ENCODE results near the gene INSL3. TPM values are rescaled to one million over a fixed set of nuclear protein-coding genes. Genes with fewer than 3 reads are reported as not detected.
"Not testable (repeated sequence)": the region's sequence is repeated elsewhere in the genome, so short reads cannot be mapped to it uniquely, and the experiment has no call there.

Gene INSL3
- total and polyA plus RNA-seq, 11 donors = 0.56 TPM; not detected in 10

DNA sequence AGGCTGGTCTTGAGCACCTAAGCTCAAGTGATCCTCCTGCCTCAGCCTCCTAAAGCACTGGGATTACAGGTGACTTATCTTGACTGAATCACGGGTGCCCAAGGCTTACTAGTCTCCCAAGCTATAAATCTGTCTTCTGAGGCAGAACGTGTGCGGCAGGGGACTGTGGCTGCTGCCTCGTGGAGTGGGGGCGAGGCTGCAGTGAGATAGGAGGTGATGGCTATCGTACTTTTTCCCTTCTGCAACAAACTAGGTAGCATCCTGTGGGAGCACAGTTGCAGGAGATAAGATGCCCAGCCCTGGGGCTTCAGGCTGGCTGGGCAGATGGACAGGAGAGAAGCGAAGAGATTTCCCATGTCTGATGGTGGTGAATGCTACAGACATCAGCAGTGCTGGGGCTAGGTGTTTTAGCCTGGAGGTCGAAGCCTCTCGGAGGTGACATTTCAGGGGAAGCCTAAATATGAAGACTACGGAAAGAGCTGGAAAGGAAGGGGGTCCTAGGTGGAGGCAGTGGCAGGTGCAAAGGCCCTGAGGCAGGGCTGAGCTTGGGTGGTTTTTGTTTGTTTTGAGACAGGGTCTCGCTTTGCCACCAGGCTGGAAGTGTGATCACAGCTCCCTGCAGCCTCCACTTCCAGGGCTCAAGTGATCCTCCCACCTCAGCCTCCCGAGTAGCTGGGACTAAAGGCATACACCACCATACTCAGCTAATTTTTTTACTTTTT lies 19.0 kb downstream of the INSL3 start:
- no peak overlapping the region for H3K27ac ChIP-seq
- no peaks in the 10 kb centered on the region for H3K36me3 ChIP-seq
- no peaks in the 10 kb centered on the region for H3K9me3 ChIP-seq
- DNase-seq (no peak), ATAC-seq (no peak)
- H3K4me3 ChIP-seq = no peak overlapping the region
- 62 to 67% (median 65%) methylated on average over 12 of the region's 12 CpGs for whole genome bisulfite sequencing, 4 donors
- H3K4me1 ChIP-seq = peaks cover 0 to 13% (median 0%) of the 10 kb centered on the region in 12 donors
- peaks cover 0 to 37% (median 6%) of the 10 kb centered on the region in 9 donors for H3K27me3 ChIP-seq
- intact Hi-C loops (cut with DNase I) = no loop called here
- TF ChIP-seq POLR2A (IDR thresholded peaks at IDR 0.05) = no peak
- TF ChIP-seq, protein P1, sequence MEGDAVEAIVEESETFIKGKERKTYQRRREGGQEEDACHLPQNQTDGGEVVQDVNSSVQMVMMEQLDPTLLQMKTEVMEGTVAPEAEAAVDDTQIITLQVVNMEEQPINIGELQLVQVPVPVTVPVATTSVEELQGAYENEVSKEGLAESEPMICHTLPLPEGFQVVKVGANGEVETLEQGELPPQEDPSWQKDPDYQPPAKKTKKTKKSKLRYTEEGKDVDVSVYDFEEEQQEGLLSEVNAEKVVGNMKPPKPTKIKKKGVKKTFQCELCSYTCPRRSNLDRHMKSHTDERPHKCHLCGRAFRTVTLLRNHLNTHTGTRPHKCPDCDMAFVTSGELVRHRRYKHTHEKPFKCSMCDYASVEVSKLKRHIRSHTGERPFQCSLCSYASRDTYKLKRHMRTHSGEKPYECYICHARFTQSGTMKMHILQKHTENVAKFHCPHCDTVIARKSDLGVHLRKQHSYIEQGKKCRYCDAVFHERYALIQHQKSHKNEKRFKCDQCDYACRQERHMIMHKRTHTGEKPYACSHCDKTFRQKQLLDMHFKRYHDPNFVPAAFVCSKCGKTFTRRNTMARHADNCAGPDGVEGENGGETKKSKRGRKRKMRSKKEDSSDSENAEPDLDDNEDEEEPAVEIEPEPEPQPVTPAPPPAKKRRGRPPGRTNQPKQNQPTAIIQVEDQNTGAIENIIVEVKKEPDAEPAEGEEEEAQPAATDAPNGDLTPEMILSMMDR (IDR thresholded peaks at IDR 0.05) = no peak

DNA sequence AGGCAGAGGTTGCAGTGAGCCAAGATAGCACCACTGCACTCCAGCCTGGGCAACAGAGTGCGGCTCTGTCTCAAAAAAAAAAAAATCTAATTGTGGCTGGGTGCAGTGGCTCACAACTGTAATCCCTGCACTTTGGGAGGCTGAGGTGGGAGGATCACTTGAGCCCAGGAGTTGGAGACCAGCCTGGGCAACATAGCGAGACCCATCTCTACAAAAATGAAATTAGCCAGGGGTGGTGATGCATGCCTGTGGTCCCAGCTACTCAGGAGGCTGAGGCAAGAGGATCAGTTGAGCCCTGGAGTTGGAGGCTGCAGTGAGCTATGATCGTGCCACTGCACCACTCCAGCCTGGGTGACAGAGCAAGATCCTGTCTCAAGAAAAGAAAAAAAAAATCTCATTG lies 22.7 kb downstream of the INSL3 start:
- peaks cover 12 to 71% (median 38%) of the 10 kb centered on the region in 9 donors for H3K27me3 ChIP-seq
- H3K36me3 ChIP-seq, ATAC-seq: not testable (repeated sequence)

DNA sequence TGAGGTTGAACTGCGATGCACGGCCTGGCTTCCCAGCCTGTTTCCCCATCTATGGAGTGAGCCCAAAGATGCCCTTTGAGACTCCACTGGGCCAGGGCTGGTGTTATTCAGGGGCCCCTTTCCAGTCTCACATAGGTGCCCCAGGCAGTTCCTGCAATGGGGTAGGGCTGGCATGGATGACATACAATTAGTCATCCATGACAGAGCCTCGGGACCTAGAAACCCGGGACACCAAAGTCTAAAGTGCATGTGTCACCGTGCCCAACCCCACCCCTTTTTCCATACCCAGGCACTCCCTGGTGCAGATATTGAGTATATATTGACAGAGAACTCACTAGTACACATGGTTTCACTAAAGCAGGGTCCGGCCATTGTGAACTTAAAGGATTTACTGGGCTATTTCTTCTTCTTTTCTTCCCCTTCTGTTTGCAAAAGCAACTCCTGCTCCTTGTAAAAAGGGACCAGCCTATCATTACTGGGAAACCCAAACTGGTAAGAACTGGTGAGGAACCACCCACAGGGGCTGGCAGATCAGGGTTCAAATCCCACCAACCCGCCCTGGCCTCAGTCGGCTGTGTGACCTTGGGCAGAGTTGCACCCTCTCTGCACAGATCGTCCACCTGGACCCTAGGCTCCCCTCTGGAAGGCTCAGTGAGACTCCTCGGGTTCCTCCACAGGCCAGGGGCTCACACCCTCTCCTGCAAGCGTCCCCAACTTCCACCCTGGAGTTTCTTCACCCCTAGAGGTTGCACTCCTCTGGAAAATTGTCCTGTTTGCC lies 23.7 kb downstream of the INSL3 start:
- TF ChIP-seq, protein P1 (IDR thresholded peaks at IDR 0.05) = no peak
- no peak for TF ChIP-seq POLR2A (IDR thresholded peaks at IDR 0.05)
- intact Hi-C loops (cut with DNase I) = no loop called here
- Histone ChIP-seq H3K36me3 (no peaks in the 10 kb centered on the region), H3K9me3 (no peaks in the 10 kb centered on the region), H3K4me1 (peaks cover 0 to 11% (median 0%) of the 10 kb centered on the region in 12 donors), H3K27me3 (peaks cover 12 to 78% (median 42%) of the 10 kb centered on the region in 9 donors), H3K27ac (no peak overlapping the region), H3K4me3 (no peak overlapping the region)
- 65 to 69% (median 68%) methylated on average over 10 to 11 of the region's 11 CpGs for WGBS, 4 donors
- DNase-seq (no peak), ATAC-seq (no peak)

More for the DNA sequence above, 22.7 kb downstream of the INSL3 start:
- H3K9me3 ChIP-seq; H3K27ac ChIP-seq; intact Hi-C loops (cut with DNase I); H3K4me3 ChIP-seq; DNase-seq: not testable (repeated sequence)
- H3K4me1 ChIP-seq = peaks cover 0 to 21% (median 0%) of the 10 kb centered on the region in 12 donors
- 78 to 88% (median 81%) methylated on average over 3 of the region's 3 CpGs for WGBS, 4 donors

DNA sequence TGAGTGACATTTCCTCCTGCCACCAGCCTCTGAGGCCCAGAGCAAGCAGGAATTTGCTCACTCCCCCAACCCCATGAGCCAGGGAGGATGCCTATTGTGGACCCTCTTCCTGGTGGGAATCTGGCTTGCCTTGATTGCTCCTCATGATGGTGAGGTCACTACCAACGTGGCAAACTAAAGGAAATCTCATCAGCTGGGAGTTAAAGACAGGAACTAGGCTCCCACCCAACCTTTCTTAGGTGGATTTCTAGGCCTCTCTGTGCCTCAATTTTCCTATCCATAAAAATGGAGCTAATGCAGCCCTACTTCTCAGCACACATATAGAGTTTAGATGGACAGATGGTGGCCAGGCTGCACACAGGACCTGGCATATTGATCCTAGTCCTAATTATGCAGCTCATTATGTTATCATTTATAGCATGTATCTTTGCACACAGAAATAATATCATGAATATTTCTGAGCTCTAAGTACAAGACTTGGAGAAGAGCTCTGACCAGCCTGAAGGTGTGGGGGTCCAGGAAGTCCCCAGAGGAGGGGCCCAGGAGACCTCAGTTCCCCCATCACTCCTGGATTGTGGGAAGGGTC lies 24.4 kb downstream of the INSL3 start:
- ATAC-seq (no peak), DNase-seq (no peak)
- peaks cover 0 to 12% (median 0%) of the 10 kb centered on the region in 12 donors for H3K4me1 ChIP-seq
- H3K36me3 ChIP-seq = no peaks in the 10 kb centered on the region
- no peak overlapping the region for H3K27ac ChIP-seq
- no peaks in the 10 kb centered on the region for H3K9me3 ChIP-seq
- no peak overlapping the region for H3K4me3 ChIP-seq
- TF ChIP-seq, protein P1 (IDR thresholded peaks at IDR 0.05) = no peak
- TF ChIP-seq POLR2A (IDR thresholded peaks at IDR 0.05) = no peak
- H3K27me3 ChIP-seq = peaks cover 12 to 83% (median 38%) of the 10 kb centered on the region in 9 donors
- 49 to 53% (median 50%) methylated on average over 1 of the region's 1 CpG; no CpG with 5 or more reads in 1 of the 4 donors for WGBS, 4 donors
- intact Hi-C loops (cut with DNase I) = no loop called here
